ENCODE results near the gene DOCK2.

DNA sequence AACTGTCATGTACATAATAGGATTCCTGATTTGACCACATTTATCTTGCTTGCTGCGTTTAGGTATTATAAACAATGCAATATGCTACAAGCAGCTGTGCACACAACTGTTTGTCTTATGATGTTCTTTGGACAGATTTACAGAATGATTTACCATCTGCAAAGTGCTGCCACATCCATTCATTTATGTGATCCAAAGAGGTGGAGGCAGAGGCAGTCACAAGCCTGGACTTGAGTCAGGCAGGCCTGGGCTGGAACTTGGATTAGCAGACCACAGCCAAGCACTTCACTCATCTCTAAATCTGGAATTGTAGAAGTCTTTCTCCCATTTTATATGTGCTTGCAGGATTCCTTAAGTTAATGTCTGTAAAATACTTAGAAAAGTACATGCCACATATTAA lies 194.3 kb downstream of the DOCK2 start:
- no peak for TF ChIP-seq FOXP2 (optimal IDR thresholded peaks at IDR 0.05; ENCODE audit: borderline replicate concordance, extremely low read depth, extremely low read length, insufficient read depth)
- TF ChIP-seq, protein P1, sequence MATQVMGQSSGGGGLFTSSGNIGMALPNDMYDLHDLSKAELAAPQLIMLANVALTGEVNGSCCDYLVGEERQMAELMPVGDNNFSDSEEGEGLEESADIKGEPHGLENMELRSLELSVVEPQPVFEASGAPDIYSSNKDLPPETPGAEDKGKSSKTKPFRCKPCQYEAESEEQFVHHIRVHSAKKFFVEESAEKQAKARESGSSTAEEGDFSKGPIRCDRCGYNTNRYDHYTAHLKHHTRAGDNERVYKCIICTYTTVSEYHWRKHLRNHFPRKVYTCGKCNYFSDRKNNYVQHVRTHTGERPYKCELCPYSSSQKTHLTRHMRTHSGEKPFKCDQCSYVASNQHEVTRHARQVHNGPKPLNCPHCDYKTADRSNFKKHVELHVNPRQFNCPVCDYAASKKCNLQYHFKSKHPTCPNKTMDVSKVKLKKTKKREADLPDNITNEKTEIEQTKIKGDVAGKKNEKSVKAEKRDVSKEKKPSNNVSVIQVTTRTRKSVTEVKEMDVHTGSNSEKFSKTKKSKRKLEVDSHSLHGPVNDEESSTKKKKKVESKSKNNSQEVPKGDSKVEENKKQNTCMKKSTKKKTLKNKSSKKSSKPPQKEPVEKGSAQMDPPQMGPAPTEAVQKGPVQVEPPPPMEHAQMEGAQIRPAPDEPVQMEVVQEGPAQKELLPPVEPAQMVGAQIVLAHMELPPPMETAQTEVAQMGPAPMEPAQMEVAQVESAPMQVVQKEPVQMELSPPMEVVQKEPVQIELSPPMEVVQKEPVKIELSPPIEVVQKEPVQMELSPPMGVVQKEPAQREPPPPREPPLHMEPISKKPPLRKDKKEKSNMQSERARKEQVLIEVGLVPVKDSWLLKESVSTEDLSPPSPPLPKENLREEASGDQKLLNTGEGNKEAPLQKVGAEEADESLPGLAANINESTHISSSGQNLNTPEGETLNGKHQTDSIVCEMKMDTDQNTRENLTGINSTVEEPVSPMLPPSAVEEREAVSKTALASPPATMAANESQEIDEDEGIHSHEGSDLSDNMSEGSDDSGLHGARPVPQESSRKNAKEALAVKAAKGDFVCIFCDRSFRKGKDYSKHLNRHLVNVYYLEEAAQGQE (IDR thresholded peaks at IDR 0.05; ENCODE audit: insufficient read depth in 1 of 2, low read depth in 2 of 2, low read length in 2 of 2), result no peak
- TF ChIP-seq TAF1 (IDR thresholded peaks at IDR 0.05; ENCODE audit: borderline replicate concordance, insufficient read depth, low read length), result no peak
- no peak for TF ChIP-seq POLR2AphosphoS5 (IDR thresholded peaks at IDR 0.05; ENCODE audit: low read depth, low read length)
